ENCODE results near the gene VGLL4.

DNA sequence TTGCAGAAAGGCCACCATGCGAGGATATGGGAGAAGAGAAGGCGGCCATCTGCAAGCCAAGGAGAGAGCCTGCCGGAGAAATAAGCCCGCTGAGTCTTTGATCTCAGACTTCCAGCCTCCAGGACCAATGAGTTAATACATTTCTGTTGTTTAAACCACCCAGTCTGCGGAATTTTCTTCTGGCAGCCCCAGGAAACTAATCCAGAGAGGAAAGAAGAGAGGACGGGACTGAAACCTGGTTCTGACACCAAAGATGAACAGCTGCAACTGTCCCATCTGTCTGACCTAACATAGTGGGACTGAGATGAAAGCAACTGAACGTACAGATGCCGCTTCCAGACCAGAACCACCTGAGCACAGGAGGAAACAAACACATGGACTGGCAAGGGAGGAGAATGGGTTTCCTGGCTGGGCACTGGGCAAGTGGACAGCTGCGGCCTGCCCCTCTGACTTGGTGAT is 32.3 kb downstream of the VGLL4 start:
- no peak for TF ChIP-seq EZH2 (IDR thresholded peaks at IDR 0.05; ENCODE audit: borderline replicate concordance, low read depth, low read length, poor library complexity, severe bottlenecking)
- TF ChIP-seq, protein P1, sequence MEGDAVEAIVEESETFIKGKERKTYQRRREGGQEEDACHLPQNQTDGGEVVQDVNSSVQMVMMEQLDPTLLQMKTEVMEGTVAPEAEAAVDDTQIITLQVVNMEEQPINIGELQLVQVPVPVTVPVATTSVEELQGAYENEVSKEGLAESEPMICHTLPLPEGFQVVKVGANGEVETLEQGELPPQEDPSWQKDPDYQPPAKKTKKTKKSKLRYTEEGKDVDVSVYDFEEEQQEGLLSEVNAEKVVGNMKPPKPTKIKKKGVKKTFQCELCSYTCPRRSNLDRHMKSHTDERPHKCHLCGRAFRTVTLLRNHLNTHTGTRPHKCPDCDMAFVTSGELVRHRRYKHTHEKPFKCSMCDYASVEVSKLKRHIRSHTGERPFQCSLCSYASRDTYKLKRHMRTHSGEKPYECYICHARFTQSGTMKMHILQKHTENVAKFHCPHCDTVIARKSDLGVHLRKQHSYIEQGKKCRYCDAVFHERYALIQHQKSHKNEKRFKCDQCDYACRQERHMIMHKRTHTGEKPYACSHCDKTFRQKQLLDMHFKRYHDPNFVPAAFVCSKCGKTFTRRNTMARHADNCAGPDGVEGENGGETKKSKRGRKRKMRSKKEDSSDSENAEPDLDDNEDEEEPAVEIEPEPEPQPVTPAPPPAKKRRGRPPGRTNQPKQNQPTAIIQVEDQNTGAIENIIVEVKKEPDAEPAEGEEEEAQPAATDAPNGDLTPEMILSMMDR (conservative IDR thresholded peaks at IDR 0.05; ENCODE audit: low read depth, low read length): no peak
